ENCODE data around the gene MZF1.

MZF1 gene

DNA sequence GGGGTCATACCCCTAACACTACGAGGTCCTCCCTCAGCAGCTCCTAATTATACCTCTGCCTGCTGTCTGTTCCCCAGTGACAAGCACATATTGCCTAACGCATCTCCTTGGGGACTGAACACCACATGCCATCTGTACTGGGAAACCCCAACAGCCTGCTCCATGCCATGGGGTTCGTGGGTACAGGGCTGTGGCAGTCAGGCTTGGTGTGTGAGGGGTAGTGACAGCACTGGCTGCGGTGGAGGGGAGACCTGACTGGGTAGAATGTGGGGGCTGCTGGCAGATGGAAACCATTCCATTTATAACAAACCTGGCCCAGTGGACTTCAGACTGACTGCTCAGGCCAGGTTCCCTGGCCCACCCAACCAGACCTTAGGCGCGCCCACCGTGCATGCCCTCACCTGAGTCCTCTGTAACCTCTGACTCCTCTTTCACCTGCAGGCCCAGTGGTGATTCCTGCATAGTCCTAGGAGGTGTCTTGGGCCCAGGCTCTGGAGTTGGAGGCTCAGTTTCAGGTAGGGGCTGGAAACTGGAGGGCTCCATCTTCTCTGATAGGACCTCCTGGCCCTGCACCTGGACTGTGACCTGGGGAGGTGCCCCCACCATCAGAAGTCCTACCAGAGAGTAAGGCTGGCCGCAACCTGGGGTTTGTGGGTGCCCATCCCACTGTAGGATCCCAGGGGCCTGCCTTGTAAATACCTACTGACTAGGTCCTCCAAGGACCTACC is 3.0 kb downstream of the MZF1 start:
- CTCF ChIA-PET = interaction anchor here (0.7 to 3.2 kb wide), 4 partner anchors 9 to 50 kb away, joined by 3 to 13 read pairs (median 4); partner anchors contain the start of genes CHMP2A and ZBTB45
- POLR2A ChIA-PET = interaction anchor here (0.7 kb wide), 1 partner anchor 7 kb away, joined by 3 read pairs; no protein-coding TSS in a partner anchor
- WGBS (ENCODE audit: insufficient coverage) = 95% methylated on average over 5 of the region's 8 CpGs
- no peak for DNase-seq
- Histone ChIP-seq H3K4me1 (ENCODE audit: control extremely low read depth in 1 of 4, control insufficient read depth in 4 of 4, insufficient read depth in 4 of 4, low read length in 3 of 4) (peaks cover 6 to 23% (median 22%) of the 10 kb centered on the region in 4 experiments), H3K9me3 (ENCODE audit: control extremely low read depth in 1 of 5, control insufficient read depth in 4 of 5, insufficient read depth in 2 of 5, low read depth in 1 of 5, low read length in 4 of 5) (no peaks in the 10 kb centered on the region), H3K27ac (ENCODE audit: insufficient read depth in 1 of 2, low read depth in 1 of 2, low read length in 2 of 2, poor library complexity in 1 of 2, severe bottlenecking in 2 of 2) (no peak overlapping the region), H3K4me3 (ENCODE audit: control insufficient read depth in 1 of 7, extremely low read depth in 1 of 7, insufficient read depth in 4 of 7, low read depth in 2 of 7, low read length in 6 of 7) (no peak overlapping the region), H3K27me3 (replicated peaks in 2 of 5; ENCODE audit: control insufficient read depth in 4 of 5, insufficient read depth in 5 of 5, low read length in 4 of 5) (no peaks in the 10 kb centered on the region), H3K36me3 (ENCODE audit: control insufficient read depth in 4 of 4, insufficient read depth in 4 of 4, low read length in 3 of 4) (peaks cover 2 to 39% (median 23%) of the 10 kb centered on the region in 4 experiments)

GRCh38 chr19:58569191-58569942 is 3.8 kb downstream of the MZF1 start:
- H3K27ac ChIP-seq (ENCODE audit: insufficient read depth in 1 of 2, low read depth in 1 of 2, low read length in 2 of 2, poor library complexity in 1 of 2, severe bottlenecking in 2 of 2) = no peak overlapping the region
- ChIA-PET CTCF (interaction anchor here (0.7 to 3.2 kb wide), 3 partner anchors 12 to 49 kb away, joined by 3 to 13 read pairs (median 3); partner anchors contain the start of genes CHMP2A and ZBTB45), POLR2A (no interaction called here)
- H3K4me1 ChIP-seq (ENCODE audit: control extremely low read depth in 1 of 4, control insufficient read depth in 4 of 4, insufficient read depth in 4 of 4, low read length in 3 of 4) = peaks cover 6 to 19% (median 18%) of the 10 kb centered on the region in 4 experiments
- 95% methylated on average over 5 of the region's 6 CpGs for WGBS (ENCODE audit: insufficient coverage)
- no peaks in the 10 kb centered on the region for H3K27me3 ChIP-seq (replicated peaks in 2 of 5; ENCODE audit: control insufficient read depth in 4 of 5, insufficient read depth in 5 of 5, low read length in 4 of 5)
- no peaks in the 10 kb centered on the region for H3K9me3 ChIP-seq (ENCODE audit: control extremely low read depth in 1 of 5, control insufficient read depth in 4 of 5, insufficient read depth in 2 of 5, low read depth in 1 of 5, low read length in 4 of 5)
- no peak overlapping the region for H3K4me3 ChIP-seq (ENCODE audit: control insufficient read depth in 1 of 7, extremely low read depth in 1 of 7, insufficient read depth in 4 of 7, low read depth in 2 of 7, low read length in 6 of 7)
- peaks cover 2 to 39% (median 23%) of the 10 kb centered on the region in 4 experiments for H3K36me3 ChIP-seq (ENCODE audit: control insufficient read depth in 4 of 4, insufficient read depth in 4 of 4, low read length in 3 of 4)
- DNase-seq = no peak

GRCh38 chr19:58568453-58569130 is 4.5 kb downstream of the MZF1 start:
- no peak for DNase-seq
- 100% methylated on average over 3 of the region's 4 CpGs for WGBS (ENCODE audit: insufficient coverage)
- Histone ChIP-seq H3K4me3 (ENCODE audit: control insufficient read depth in 1 of 7, extremely low read depth in 1 of 7, insufficient read depth in 4 of 7, low read depth in 2 of 7, low read length in 6 of 7) (no peak overlapping the region), H3K9me3 (ENCODE audit: control extremely low read depth in 1 of 5, control insufficient read depth in 4 of 5, insufficient read depth in 2 of 5, low read depth in 1 of 5, low read length in 4 of 5) (no peaks in the 10 kb centered on the region), H3K27ac (ENCODE audit: insufficient read depth in 1 of 2, low read depth in 1 of 2, low read length in 2 of 2, poor library complexity in 1 of 2, severe bottlenecking in 2 of 2) (no peak overlapping the region), H3K27me3 (replicated peaks in 2 of 5; ENCODE audit: control insufficient read depth in 4 of 5, insufficient read depth in 5 of 5, low read length in 4 of 5) (no peaks in the 10 kb centered on the region), H3K36me3 (ENCODE audit: control insufficient read depth in 4 of 4, insufficient read depth in 4 of 4, low read length in 3 of 4) (peaks cover 2 to 39% (median 23%) of the 10 kb centered on the region in 4 experiments), H3K4me1 (ENCODE audit: control extremely low read depth in 1 of 4, control insufficient read depth in 4 of 4, insufficient read depth in 4 of 4, low read length in 3 of 4) (peaks cover 0 to 14% (median 11%) of the 10 kb centered on the region in 4 experiments)
- POLR2A ChIA-PET = interaction anchor here (0.6 kb wide), 1 partner anchor 812 kb away, joined by 3 read pairs; no protein-coding TSS in a partner anchor
- CTCF ChIA-PET = interaction anchor here (0.9 to 1.5 kb wide), 4 partner anchors 12 to 49 kb away, joined by 3 to 5 read pairs (median 4); partner anchors contain the start of gene ZBTB45

- peaks cover 0 to 23% (median 20%) of the 10 kb centered on the region in 4 experiments for H3K4me1 ChIP-seq (ENCODE audit: control extremely low read depth in 1 of 4, control insufficient read depth in 4 of 4, insufficient read depth in 4 of 4, low read length in 3 of 4)
- no peaks in the 10 kb centered on the region for H3K9me3 ChIP-seq (ENCODE audit: control extremely low read depth in 1 of 5, control insufficient read depth in 4 of 5, insufficient read depth in 2 of 5, low read depth in 1 of 5, low read length in 4 of 5)
- no peak for DNase-seq
- H3K4me3 ChIP-seq (ENCODE audit: control insufficient read depth in 1 of 7, extremely low read depth in 1 of 7, insufficient read depth in 4 of 7, low read depth in 2 of 7, low read length in 6 of 7) = no peak overlapping the region
- no peak overlapping the region for H3K27ac ChIP-seq (ENCODE audit: insufficient read depth in 1 of 2, low read depth in 1 of 2, low read length in 2 of 2, poor library complexity in 1 of 2, severe bottlenecking in 2 of 2)
- WGBS (ENCODE audit: insufficient coverage) = 100% methylated on average over 4 of the region's 5 CpGs
- H3K27me3 ChIP-seq (replicated peaks in 2 of 5; ENCODE audit: control insufficient read depth in 4 of 5, insufficient read depth in 5 of 5, low read length in 4 of 5) = peaks cover 0 to 10% (median 0%) of the 10 kb centered on the region in 5 experiments
- CTCF ChIA-PET = interaction anchor here (1.0 to 1.5 kb wide), 3 partner anchors 12 to 20 kb away, joined by 3 to 4 read pairs (median 4); partner anchors contain the start of gene CHMP2A
- H3K36me3 ChIP-seq (ENCODE audit: control insufficient read depth in 4 of 4, insufficient read depth in 4 of 4, low read length in 3 of 4) = peaks cover 2 to 39% (median 23%) of the 10 kb centered on the region in 4 experiments
- POLR2A ChIA-PET = no interaction called here
Observed at GRCh38 chr19:58566989-58567388, 6.1 kb downstream of the MZF1 start.

DNA sequence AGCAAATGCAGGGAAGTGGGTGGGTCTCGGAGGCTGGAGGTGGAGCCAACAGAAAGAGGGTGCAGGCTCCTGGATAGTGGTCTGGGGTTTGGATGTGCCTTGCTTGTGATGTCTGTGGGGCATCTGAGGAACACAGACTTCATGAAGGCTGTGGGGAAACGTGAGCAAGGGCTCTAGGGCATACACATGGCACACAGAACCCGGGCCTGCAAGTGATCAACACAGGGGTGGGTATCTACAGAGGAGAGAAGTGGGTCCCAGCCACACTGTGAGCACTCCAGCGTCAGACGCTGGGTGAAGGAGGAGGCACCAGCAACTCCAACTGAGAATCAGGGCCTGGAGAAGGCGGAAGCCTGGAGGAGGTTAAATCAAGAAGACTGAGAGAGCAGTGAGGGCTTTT is 9.3 kb downstream of the MZF1 start:
- Histone ChIP-seq H3K27ac (ENCODE audit: insufficient read depth in 1 of 2, low read depth in 1 of 2, low read length in 2 of 2, poor library complexity in 1 of 2, severe bottlenecking in 2 of 2) (no peak overlapping the region), H3K4me1 (ENCODE audit: control extremely low read depth in 1 of 4, control insufficient read depth in 4 of 4, insufficient read depth in 4 of 4, low read length in 3 of 4) (peaks cover 3 to 38% (median 32%) of the 10 kb centered on the region in 4 experiments), H3K27me3 (replicated peaks in 2 of 5; ENCODE audit: control insufficient read depth in 4 of 5, insufficient read depth in 5 of 5, low read length in 4 of 5) (peaks cover 0 to 12% (median 0%) of the 10 kb centered on the region in 5 experiments), H3K9me3 (ENCODE audit: control extremely low read depth in 1 of 5, control insufficient read depth in 4 of 5, insufficient read depth in 2 of 5, low read depth in 1 of 5, low read length in 4 of 5) (no peaks in the 10 kb centered on the region), H3K36me3 (ENCODE audit: control insufficient read depth in 4 of 4, insufficient read depth in 4 of 4, low read length in 3 of 4) (peaks cover 2 to 14% (median 6%) of the 10 kb centered on the region in 4 experiments), H3K4me3 (ENCODE audit: control insufficient read depth in 1 of 7, extremely low read depth in 1 of 7, insufficient read depth in 4 of 7, low read depth in 2 of 7, low read length in 6 of 7) (peak overlapping the region in 1 of 7 experiments; percentile 67)
- no peak for DNase-seq
- CTCF ChIA-PET = interaction anchor here (1.3 kb wide), 1 partner anchor 18 kb away, joined by 4 read pairs; no protein-coding TSS in a partner anchor
- POLR2A ChIA-PET = no interaction called here
- WGBS (ENCODE audit: insufficient coverage) = 97% methylated on average over 6 of the region's 6 CpGs

- WGBS (ENCODE audit: insufficient coverage) = 6% methylated on average over 35 of the region's 40 CpGs
- Histone ChIP-seq H3K27me3 (replicated peaks in 2 of 5; ENCODE audit: control insufficient read depth in 4 of 5, insufficient read depth in 5 of 5, low read length in 4 of 5) (peaks cover 0 to 12% (median 0%) of the 10 kb centered on the region in 5 experiments), H3K4me1 (ENCODE audit: control extremely low read depth in 1 of 4, control insufficient read depth in 4 of 4, insufficient read depth in 4 of 4, low read length in 3 of 4) (peaks cover 3 to 38% (median 32%) of the 10 kb centered on the region in 4 experiments), H3K27ac (ENCODE audit: insufficient read depth in 1 of 2, low read depth in 1 of 2, low read length in 2 of 2, poor library complexity in 1 of 2, severe bottlenecking in 2 of 2) (no peak overlapping the region), H3K4me3 (ENCODE audit: control insufficient read depth in 1 of 7, extremely low read depth in 1 of 7, insufficient read depth in 4 of 7, low read depth in 2 of 7, low read length in 6 of 7) (peak overlapping the region in 6 of 7 experiments; percentile 35 to 70 (median 57)), H3K36me3 (ENCODE audit: control insufficient read depth in 4 of 4, insufficient read depth in 4 of 4, low read length in 3 of 4) (peaks cover 2 to 9% (median 5%) of the 10 kb centered on the region in 4 experiments), H3K9me3 (ENCODE audit: control extremely low read depth in 1 of 5, control insufficient read depth in 4 of 5, insufficient read depth in 2 of 5, low read depth in 1 of 5, low read length in 4 of 5) (no peaks in the 10 kb centered on the region)
- ChIA-PET POLR2A (interaction anchor here (0.8 to 1.0 kb wide), 3 partner anchors 8 to 19 kb away, joined by 3 to 4 read pairs (median 3); partner anchors contain the start of genes MZF1 and TRIM28), CTCF (interaction anchor here (7.2 kb wide), 1 partner anchor 44 kb away, joined by 59 read pairs; the partner anchor contains the start of gene ZBTB45)
- DNase-seq = peak in 2 of 3 donors; percentile 41 to 42
Observed at GRCh38 chr19:58563034-58563573, 10.0 kb downstream of the MZF1 start.

All from common myeloid progenitor, CD34-positive (primary cell).